PC-9 (cell line): ENCODE data around the gene GSE1.

ENCODE experiments used
- CTCF ChIP-seq: fragments of 200-600 bp; sonication (generic); conservative IDR thresholded peaks from 2 replicates; pipeline ENCODE4 v1.6.1; 2017; ENCODE audit warnings: mixed run types, antibody characterized with exemption, mild to moderate bottlenecking, moderate library complexity
- EZH2 ChIP-seq: fragments of 200-600 bp; sonication (generic); IDR thresholded peaks from 2 replicates; pipeline ENCODE4 v1.8.0; 2017; ENCODE audit warnings: antibody characterized with exemption, low read depth

DNA sequence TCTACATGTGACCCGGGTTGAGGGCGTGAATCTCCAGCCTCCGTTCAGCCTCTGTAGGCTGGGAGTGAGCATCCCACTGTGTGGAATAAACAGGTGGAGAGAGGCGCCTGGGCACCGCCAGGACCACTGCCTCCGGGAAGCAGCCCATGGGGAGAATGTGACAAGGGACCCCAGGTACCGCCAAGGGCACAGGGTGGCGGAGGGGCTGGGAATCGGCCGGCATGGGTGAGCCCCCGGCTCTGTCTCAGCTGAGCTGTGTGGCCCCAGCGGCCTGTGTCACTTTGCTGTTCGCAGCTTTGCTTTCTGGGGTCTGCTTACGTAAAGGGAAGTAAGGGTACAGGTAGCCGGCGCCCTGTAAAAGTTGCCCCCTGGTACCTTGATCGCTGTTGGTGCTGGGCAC lies 11.5 kb downstream of the GSE1 start:
- no peak for TF ChIP-seq CTCF
- no peak for TF ChIP-seq EZH2
